Measurements from ENCODE around the gene ATMIN. TPM values are rescaled to one million over a fixed set of nuclear protein-coding genes. Genes with fewer than 3 reads are reported as not detected.

Gene ATMIN
- total RNA-seq, 1 experiment from 2014 or later: 28.4 TPM

DNA sequence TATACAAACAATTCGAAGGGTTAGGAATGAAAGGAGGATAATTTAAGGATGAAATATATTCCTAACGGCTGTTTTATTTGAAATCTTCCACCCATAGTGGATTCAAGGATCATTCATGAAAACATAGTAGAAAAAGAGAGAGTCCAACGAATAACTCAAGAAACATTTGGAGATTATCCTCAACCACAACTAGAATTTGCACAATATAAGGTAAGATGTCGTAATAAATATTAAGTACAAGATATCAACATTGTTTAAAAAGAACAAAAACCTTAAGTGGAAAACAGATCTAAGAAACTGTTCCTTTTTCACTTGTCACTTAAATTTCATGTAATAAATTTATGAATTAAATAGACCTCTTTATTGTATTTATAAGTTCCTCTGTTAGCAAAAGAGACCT is 9.2 kb upstream of the ATMIN start:
- ChIA-PET CTCF (no interaction called here), POLR2A (no interaction called here)
- Histone ChIP-seq H3K27ac (ENCODE audit: low read length) (no peak overlapping the region), H3K9me3 (ENCODE audit: control insufficient read depth, insufficient read depth, low read depth, low read length) (no peaks in the 10 kb centered on the region), H3K36me3 (ENCODE audit: control insufficient read depth, insufficient read depth, low read length) (peaks cover 21% of the 10 kb centered on the region; the same call in 1 of the 2 replicates), H3K4me3 (ENCODE audit: low read depth in 2 of 2, low read length in 2 of 2) (no peak overlapping the region), H3K27me3 (ENCODE audit: control insufficient read depth, insufficient read depth, low read length) (no peaks in the 10 kb centered on the region), H3K4me1 (ENCODE audit: control insufficient read depth, insufficient read depth, low read length) (no peaks in the 10 kb centered on the region)
- no TSS peak for BruUV-seq (replicated peaks)
- no peak for DNase-seq (ENCODE audit: low read depth, low spot score)
- intact Hi-C loops (cut with micrococcal nuclease; ENCODE audit: unreplicated experiment): no loop called here
- in situ Hi-C loops (cut with HindIII; ENCODE audit: low pct_unique_long_range_greater_than_20kb, low sequenced_read_pairs): no loop called here
- TF ChIP-seq SIN3A (IDR thresholded peaks at IDR 0.05; ENCODE audit: borderline replicate concordance, insufficient read depth, low read depth, low read length) (no peak), TCF7L2 (IDR thresholded peaks at IDR 0.05; ENCODE audit: low read depth, low read length) (no peak), POLR2AphosphoS5 (IDR thresholded peaks at IDR 0.05; ENCODE audit: low read depth, low read length) (no peak)
- TF ChIP-seq, protein P1, sequence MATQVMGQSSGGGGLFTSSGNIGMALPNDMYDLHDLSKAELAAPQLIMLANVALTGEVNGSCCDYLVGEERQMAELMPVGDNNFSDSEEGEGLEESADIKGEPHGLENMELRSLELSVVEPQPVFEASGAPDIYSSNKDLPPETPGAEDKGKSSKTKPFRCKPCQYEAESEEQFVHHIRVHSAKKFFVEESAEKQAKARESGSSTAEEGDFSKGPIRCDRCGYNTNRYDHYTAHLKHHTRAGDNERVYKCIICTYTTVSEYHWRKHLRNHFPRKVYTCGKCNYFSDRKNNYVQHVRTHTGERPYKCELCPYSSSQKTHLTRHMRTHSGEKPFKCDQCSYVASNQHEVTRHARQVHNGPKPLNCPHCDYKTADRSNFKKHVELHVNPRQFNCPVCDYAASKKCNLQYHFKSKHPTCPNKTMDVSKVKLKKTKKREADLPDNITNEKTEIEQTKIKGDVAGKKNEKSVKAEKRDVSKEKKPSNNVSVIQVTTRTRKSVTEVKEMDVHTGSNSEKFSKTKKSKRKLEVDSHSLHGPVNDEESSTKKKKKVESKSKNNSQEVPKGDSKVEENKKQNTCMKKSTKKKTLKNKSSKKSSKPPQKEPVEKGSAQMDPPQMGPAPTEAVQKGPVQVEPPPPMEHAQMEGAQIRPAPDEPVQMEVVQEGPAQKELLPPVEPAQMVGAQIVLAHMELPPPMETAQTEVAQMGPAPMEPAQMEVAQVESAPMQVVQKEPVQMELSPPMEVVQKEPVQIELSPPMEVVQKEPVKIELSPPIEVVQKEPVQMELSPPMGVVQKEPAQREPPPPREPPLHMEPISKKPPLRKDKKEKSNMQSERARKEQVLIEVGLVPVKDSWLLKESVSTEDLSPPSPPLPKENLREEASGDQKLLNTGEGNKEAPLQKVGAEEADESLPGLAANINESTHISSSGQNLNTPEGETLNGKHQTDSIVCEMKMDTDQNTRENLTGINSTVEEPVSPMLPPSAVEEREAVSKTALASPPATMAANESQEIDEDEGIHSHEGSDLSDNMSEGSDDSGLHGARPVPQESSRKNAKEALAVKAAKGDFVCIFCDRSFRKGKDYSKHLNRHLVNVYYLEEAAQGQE (IDR thresholded peaks at IDR 0.05; ENCODE audit: insufficient read depth in 1 of 2, low read depth in 2 of 2, low read length in 1 of 2): no peak
- TF ChIP-seq, protein P2, sequence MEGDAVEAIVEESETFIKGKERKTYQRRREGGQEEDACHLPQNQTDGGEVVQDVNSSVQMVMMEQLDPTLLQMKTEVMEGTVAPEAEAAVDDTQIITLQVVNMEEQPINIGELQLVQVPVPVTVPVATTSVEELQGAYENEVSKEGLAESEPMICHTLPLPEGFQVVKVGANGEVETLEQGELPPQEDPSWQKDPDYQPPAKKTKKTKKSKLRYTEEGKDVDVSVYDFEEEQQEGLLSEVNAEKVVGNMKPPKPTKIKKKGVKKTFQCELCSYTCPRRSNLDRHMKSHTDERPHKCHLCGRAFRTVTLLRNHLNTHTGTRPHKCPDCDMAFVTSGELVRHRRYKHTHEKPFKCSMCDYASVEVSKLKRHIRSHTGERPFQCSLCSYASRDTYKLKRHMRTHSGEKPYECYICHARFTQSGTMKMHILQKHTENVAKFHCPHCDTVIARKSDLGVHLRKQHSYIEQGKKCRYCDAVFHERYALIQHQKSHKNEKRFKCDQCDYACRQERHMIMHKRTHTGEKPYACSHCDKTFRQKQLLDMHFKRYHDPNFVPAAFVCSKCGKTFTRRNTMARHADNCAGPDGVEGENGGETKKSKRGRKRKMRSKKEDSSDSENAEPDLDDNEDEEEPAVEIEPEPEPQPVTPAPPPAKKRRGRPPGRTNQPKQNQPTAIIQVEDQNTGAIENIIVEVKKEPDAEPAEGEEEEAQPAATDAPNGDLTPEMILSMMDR (IDR thresholded peaks at IDR 0.05): no peak
- no peak for ATAC-seq

DNA sequence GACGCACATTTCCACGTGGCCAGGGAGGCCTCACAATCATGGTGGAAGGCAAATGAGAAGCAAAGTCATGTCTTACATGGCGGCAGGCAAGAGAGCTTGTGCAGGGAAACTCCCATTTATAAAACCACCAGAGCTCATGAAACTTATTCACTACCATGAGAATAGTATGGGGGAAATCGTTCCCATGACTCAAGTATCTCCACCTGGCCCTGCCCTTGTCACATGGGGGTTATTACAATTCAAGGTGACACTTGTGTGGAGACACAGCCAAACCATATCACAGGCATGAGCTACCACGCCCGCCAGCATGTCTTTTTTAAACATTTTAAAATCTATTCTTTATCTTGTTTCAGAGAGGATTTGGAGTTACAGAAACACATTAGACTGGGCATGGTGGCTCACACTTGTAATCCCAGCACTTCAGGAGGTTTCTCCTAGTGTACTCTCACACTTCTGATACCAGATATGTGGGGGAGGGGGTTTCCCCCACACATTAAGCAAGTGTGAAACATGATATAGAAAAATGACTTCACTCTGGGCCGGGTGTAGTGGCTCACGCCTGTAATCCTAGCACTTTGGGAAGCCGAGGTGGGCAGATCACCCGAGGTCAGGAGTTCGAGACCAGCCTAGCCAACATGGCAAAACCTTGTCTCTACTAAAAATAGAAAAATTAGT is 5.6 kb upstream of the ATMIN start:
- CTCF ChIA-PET: no interaction called here

More for the DNA sequence above, 5.6 kb upstream of the ATMIN start:
- BruUV-seq (replicated peaks): TSS peak; percentile 63
- ATAC-seq: no peak
- Histone ChIP-seq H3K36me3 (ENCODE audit: control insufficient read depth, insufficient read depth, low read length) (peaks cover 8% of the 10 kb centered on the region; the same call in 1 of the 2 replicates), H3K9me3 (ENCODE audit: control insufficient read depth, insufficient read depth, low read depth, low read length) (no peaks in the 10 kb centered on the region), H3K27ac (ENCODE audit: low read length) (no peak overlapping the region), H3K4me1 (ENCODE audit: control insufficient read depth, insufficient read depth, low read length) (no peaks in the 10 kb centered on the region), H3K4me3 (ENCODE audit: low read depth in 2 of 2, low read length in 2 of 2) (no peak overlapping the region), H3K27me3 (ENCODE audit: control insufficient read depth, insufficient read depth, low read length) (no peaks in the 10 kb centered on the region)
- in situ Hi-C loops (cut with HindIII; ENCODE audit: low pct_unique_long_range_greater_than_20kb, low sequenced_read_pairs): no loop called here
- intact Hi-C loops (cut with micrococcal nuclease; ENCODE audit: unreplicated experiment): loop anchor here (10.0 kb wide), 1 partner anchor 705 kb away; no protein-coding TSS in a partner anchor
- DNase-seq (ENCODE audit: low read depth, low spot score): no peak
- POLR2A ChIA-PET: no interaction called here
- TF ChIP-seq, protein P1 (IDR thresholded peaks at IDR 0.05; ENCODE audit: insufficient read depth in 1 of 2, low read depth in 2 of 2, low read length in 1 of 2): no peak
- TF ChIP-seq POLR2AphosphoS5 (IDR thresholded peaks at IDR 0.05; ENCODE audit: low read depth, low read length): no peak
- no peak for TF ChIP-seq SIN3A (IDR thresholded peaks at IDR 0.05; ENCODE audit: borderline replicate concordance, insufficient read depth, low read depth, low read length)
- TF ChIP-seq TCF7L2 (IDR thresholded peaks at IDR 0.05; ENCODE audit: low read depth, low read length): no peak
- TF ChIP-seq, protein P2 (IDR thresholded peaks at IDR 0.05): no peak

All from Panc1 (cell line).